OCI-LY7 (cell line): ENCODE data around the gene SNPH.

Experiments
- CTCF ChIP-seq: fragments of 200-600 bp; sonication (generic); conservative IDR thresholded peaks from 2 replicates; pipeline ENCODE4 v1.5.1; 2014; ENCODE audit warnings: mild to moderate bottlenecking, antibody characterized with exemption, low read length, moderate library complexity, mixed read lengths
- EZH2phosphoT487 ChIP-seq: fragments of 200-600 bp; sonication (generic); IDR thresholded peaks from 2 replicates; pipeline ENCODE4 v1.6.1; 2018; ENCODE audit warnings: low read depth, borderline replicate concordance, mild to moderate bottlenecking, mixed run types, antibody characterized with exemption, low read length, moderate library complexity, mixed read lengths

GRCh38 chr20:1225263-1225782 is 40.8 kb upstream of the SNPH start:
- no peak for TF ChIP-seq CTCF
- no peak for TF ChIP-seq EZH2phosphoT487
